ENCODE measurements around the gene WDR53.
"Not testable (repeated sequence)": the region's sequence is repeated elsewhere in the genome, so short reads cannot be mapped to it uniquely, and the experiment has no call there.

The WDR53 gene

DNA sequence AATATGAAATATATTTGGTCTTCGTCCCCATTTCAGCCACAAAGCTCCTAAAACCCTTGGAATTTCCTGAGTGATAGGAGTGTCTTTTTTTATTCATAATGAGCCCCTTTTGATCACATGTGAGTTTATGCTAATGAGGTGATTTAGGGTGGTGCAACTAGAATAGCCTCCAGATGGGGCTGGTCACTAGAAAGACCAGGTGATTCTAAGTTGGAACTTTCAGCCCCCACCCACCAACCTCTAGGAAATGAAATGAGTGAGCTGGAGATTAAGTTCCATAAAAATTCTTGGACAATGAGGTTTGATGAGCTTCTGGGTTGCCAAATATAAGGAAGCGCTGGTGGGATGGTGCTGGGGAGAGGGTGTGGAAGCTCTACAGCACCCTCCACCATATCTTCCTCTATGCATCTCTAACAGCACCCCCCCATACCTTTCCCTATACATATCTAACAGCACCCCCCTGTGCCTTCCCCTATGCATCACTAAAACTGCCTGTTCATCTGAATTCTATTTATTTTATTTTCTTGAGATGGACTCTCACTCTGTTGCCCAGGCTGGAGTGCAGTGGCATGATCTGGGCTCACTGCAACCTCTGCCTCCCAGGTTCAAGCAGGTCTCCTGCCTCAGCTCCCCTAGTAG lies 51.1 kb downstream of the WDR53 start:
- DNase-seq: no peak

DNA sequence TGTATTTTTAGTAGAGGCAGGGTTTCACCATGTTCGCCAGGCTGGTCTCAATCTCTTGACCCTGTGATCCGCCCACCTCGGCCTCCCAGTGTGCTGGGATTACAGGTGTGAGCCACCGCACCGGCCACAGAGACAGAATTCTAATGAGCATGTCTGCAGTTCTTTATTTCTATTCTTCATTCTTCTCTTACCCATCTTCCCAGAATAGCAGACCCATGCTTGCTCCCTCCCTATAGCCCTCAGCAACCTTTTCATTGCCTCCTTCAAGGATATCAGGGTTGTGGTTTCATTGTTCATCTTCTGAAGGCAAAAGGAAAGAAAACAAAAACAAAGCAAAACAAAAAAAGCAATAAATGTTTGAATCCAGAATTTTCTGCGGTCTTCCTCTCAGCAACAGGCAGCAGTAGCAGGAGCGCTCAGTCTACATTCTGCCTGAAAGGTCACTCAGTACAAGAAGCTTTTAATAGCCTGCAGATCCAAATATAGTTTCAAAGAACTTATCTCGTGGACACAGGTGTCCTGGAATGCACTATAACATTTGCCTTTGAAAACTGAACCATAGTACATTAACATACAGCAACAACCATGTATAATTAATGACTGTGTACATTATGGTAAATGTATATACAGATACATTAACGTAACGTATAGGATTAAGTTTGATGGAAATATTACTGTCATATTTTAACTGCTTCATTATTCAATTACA lies 53.3 kb downstream of the WDR53 start, which contains the start of gene SMCO1:
Gene SMCO1, minus strand, starts transcription at position 434 of the 709 bp plus-strand sequence. Its CDS starts 137 bp downstream, at position 297.
- DNase-seq: no peak

DNA sequence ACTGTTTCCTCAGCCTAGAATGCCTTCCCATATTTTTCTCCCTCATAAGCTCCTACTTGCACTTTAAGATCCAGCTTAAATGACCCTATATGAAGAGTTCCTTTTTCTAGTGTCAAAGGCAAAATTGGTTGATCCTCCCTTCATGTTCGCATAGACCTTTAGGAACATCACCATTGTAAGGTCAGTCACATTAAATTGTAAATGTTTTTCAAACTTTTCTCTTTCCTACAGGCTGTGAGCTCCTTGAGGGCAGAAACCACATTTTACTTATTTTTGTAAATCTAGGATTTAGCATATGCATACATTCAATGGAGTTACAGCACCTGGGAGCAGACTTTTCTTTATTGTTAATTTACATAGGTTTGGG lies 54.0 kb downstream of the WDR53 start:
- DNase-seq: no peak

DNA sequence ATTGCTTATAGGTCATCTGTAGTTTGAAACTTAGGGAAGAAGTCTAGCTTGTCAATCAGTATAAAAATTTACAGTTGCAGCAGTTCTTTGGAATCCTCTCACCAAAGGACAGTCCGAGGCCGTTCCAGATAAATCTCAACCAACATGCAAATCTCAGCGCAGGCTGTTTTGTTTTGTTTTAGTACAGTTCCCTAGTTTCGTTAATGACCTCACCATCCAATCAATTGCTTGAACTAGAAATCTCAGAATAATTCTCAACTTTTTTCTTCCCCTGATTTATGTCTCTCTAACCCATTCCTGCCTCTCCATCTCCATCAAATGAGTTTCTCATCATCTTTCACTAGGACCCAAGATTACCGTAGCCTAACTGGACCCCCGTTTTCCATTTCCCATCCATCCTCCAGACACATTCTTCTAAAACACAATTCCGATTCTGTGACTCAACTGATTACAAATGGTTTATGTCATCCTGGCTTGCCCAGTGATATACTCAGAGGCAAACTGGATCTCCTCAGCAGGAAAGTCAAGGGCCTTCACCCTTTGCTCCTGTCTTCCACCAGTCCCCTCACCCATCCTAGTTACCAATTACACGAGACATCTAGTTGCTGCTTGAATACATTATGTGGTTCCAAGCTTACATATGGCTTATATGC lies 54.5 kb downstream of the WDR53 start:
- no peak for DNase-seq

DNA sequence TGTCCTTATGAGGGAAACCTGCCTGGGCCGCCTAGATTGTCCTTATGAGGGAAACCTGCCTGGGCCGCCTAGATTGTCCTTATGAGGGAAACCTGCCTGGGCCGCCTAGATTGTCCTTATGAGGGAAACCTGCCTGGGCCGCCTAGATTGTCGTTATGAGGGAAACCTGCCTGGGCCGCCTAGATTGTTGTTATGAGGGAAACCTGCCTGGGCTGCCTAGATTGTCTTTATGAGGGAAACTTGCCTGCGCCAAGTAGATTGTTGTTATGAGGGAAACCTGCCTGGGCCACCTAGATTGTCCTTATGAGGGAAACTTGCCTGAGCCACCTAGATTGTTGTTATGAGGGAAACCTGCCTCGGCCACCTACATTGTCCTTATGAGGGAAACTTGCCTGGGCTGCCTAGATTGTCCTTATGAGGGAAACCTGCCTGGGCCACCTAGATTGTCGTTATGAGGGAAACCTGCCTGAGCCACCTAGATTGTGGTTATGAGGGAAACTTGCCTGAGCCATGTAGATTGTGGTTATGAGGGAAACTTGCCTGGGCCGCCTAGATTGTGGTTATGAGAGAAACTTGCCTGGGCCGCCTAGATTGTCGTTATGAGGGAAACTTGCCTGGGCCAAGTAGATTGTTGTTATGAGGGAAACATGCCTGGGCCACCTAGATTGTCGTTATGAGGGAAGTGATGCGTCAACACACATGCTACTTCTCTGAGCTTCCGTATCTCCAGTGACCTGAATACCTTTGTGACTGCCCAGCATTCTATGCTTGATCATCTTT lies 56.5 kb downstream of the WDR53 start:
- DNase-seq: not testable (repeated sequence)

DNA sequence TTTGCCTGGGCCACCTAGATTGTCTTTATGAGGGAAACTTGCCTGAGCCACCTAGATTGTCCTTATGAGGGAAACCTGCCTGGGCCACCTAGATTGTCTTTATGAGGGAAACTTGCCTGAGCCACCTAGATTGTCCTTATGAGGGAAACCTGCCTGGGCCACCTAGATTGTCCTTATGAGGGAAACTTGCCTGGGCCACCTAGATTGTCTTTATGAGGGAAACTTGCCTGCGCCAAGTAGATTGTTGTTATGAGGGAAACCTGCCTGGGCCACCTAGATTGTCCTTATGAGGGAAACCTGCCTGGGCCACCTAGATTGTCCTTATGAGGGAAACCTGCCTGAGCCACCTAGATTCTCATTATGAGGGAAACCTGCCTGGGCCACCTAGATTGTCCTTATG lies 57.2 kb downstream of the WDR53 start:
- DNase-seq: not testable (repeated sequence)

DNA sequence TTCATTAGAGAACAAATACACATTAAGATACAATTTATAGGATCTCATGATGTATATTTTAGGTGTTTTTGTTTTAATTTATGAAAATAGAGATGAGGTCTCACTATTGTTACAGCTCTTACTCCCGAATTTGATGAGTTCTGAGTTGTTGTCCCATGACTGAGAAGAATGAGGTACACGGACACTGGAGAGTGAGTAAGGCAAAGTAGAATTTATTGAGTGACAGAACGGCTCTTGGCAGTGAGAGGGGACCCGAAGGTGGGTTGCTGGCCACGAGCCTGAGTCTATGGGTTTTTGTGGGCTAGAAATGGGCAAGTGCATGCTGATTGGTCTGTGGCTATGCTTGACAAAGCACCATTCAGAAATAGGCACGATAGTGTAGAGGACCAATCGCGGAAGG lies 61.7 kb downstream of the WDR53 start:
- no peak for DNase-seq

DNA sequence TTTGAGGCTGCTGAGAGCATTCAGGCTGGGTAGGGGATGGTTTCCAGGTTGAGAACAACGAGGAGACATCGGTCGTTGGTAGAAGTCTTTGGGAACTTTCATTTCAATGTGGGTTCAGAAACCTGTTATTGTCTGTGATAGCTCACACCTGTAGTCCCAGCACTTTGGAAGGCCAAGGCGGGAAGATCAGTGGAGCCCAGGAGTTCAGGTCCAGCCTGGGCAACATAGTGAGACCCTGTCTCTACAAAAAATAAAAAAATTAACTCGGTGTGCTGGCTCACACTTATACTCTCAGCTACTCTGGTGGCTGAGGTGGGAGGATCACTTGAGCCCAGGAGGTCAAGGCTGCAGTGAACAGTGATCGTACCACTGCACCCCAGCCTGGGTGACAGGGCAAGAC lies 63.8 kb downstream of the WDR53 start:
- DNase-seq: no peak

All from NCI-H524 (cell line).